ENCODE results near the gene LRRC51. TPM values are rescaled to one million over a fixed set of nuclear protein-coding genes. Genes with fewer than 3 reads are reported as not detected.

The LRRC51 gene
- total and polyA plus RNA-seq, 2 of the 8 experiments (the other 6 are each of a cell fraction or from before 2014, with no cell fraction given), result 7.7 to 7.9 TPM

DNA sequence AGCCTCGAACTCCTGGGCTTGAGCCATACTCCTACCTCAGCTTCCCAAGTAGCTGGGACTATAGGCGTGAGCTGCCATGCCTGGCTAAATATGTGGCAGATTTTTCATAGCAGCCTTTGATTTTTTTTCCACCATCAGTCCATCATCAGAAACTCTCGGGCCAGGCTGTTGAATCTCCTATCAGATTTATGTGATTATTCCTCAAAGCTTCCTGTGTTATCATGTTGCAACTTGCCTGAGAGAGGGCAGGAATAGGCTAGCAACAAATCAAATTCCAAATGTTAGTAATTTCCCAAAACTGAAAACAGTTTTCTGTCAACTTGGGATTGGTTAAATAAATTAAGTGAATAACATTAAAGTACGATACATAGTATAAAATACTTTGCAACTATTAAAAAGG, 3.4 kb downstream of the LRRC51 start:
- Histone ChIP-seq H3K36me3 (ENCODE audit: control insufficient read depth in 2 of 4, insufficient read depth in 4 of 4, low read length in 3 of 4) (peaks cover 0 to 4% (median 0%) of the 10 kb centered on the region in 4 experiments; a peak in 2 of 8 replicates), H4K91ac (replicated peaks; ENCODE audit: insufficient read length, low read length) (no peak overlapping the region), H3K27me3 (replicated peaks in 1 of 4; ENCODE audit: control insufficient read depth in 3 of 4, extremely low read depth in 1 of 4, insufficient read depth in 3 of 4, low read length in 3 of 4) (no peaks in the 10 kb centered on the region), H2BK12ac (ENCODE audit: low read depth, low read length) (no peak overlapping the region), H4K20me1 (replicated peaks in 1 of 2; ENCODE audit: control insufficient read depth in 1 of 2, insufficient read depth in 2 of 2, low read length in 2 of 2) (peaks cover 0 to 2% of the 10 kb centered on the region in 2 experiments), H3K14ac (ENCODE audit: insufficient read length) (no peak overlapping the region), H3K27ac (ENCODE audit: low read depth, low read length) (no peak overlapping the region), H4K8ac (ENCODE audit: extremely low read depth, insufficient read depth, low read length) (no peak overlapping the region), H3K9me3 (ENCODE audit: insufficient read depth in 2 of 2, low read depth in 1 of 2, low read length in 1 of 2) (no peaks in the 10 kb centered on the region), H3K79me2 (ENCODE audit: control insufficient read depth in 1 of 2, insufficient read depth in 2 of 2, low read length in 2 of 2) (peaks cover 5 to 9% of the 10 kb centered on the region in 2 experiments; a peak in 3 of 4 replicates), H4K5ac (ENCODE audit: insufficient read length, low read depth, low read length) (no peak overlapping the region), H2AK5ac (ENCODE audit: low read depth, low read length) (no peak overlapping the region), H3K18ac (ENCODE audit: extremely low read depth, low read length) (no peak overlapping the region), H2BK15ac (ENCODE audit: low read length) (no peak overlapping the region), H3K23me2 (ENCODE audit: low read depth, low read length) (peaks cover 4% of the 10 kb centered on the region; the same call in 1 of the 2 replicates), H3K23ac (ENCODE audit: insufficient read length) (no peak overlapping the region), H3K4me1 (replicated peaks in 1 of 4; ENCODE audit: control insufficient read depth in 3 of 4, insufficient read depth in 4 of 4, low read length in 3 of 4) (peaks cover 0 to 2% (median 0%) of the 10 kb centered on the region in 4 experiments; a peak in 2 of 7 replicates), H2BK120ac (replicated peaks; ENCODE audit: low read depth, low read length) (no peak overlapping the region), H3K4me3 (ENCODE audit: extremely low read depth in 1 of 4, insufficient read depth in 2 of 4, low read depth in 3 of 4, low read length in 4 of 4) (no peak overlapping the region), H2BK5ac (ENCODE audit: low read depth, low read length) (no peak overlapping the region), H3K4me2 (ENCODE audit: insufficient read depth in 1 of 2, low read depth in 2 of 2, low read length in 2 of 2) (no peak overlapping the region), H2AFZ (ENCODE audit: low read length) (no peak overlapping the region), H3K79me1 (ENCODE audit: low read depth, low read length) (no peaks in the 10 kb centered on the region), H2BK20ac (ENCODE audit: low read length) (no peak overlapping the region), H3K9ac (replicated peaks in 1 of 4; ENCODE audit: extremely low read depth in 1 of 4, low read depth in 3 of 4, low read length in 3 of 4) (no peak overlapping the region), H3K56ac (replicated peaks; ENCODE audit: insufficient read length, low read depth, low read length) (no peak overlapping the region), H3K4ac (replicated peaks; ENCODE audit: insufficient read length, low read depth, low read length) (no peak overlapping the region)
- WGBS, 2 experiments (ENCODE audit: extremely low coverage in 1 of 2, insufficient coverage in 1 of 2, insufficient read length in 1 of 2, insufficient replicate concordance in 2 of 2, low coverage in 1 of 2, low lambda C conversion rate in 2 of 2, missing lambda C conversion rate in 1 of 2), result 98% methylated on average over 4 of the region's 4 CpGs; no CpG with 5 or more reads in 1 of the 2 experiments
- FAIRE-seq, result no peak
- TF ChIP-seq CTBP2 (IDR thresholded peaks at IDR 0.05; ENCODE audit: borderline replicate concordance, insufficient read depth, insufficient read length, low read length) (no peak), CEBPB (IDR thresholded peaks at IDR 0.05; ENCODE audit: low read depth, low read length) (no peak), BACH1 (IDR thresholded peaks at IDR 0.05; ENCODE audit: low read length) (no peak), TEAD4 (IDR thresholded peaks at IDR 0.05; ENCODE audit: low read depth, low read length) (no peak), SP1 (IDR thresholded peaks at IDR 0.05; ENCODE audit: low read depth, low read length) (no peak), ASH2L (IDR thresholded peaks at IDR 0.05; ENCODE audit: low read length) (no peak), TAF1 (IDR thresholded peaks at IDR 0.05; ENCODE audit: low read depth, low read length) (no peak), PHF8 (conservative IDR thresholded peaks at IDR 0.05; ENCODE audit: low read depth, low read length) (no peak)
- DNase-seq (ENCODE audit: low read depth in 1 of 2, low spot score in 2 of 2), result no peak
- POLR2A ChIA-PET (ENCODE audit: partially characterized antibody), result interaction anchor here (0.9 to 8.4 kb wide), 4 partner anchors 13 to 44 kb away, joined by 3 to 144 read pairs (median 18); partner anchors contain the start of genes ANAPC15 and LAMTOR1
- CTCF ChIA-PET (ENCODE audit: partially characterized antibody), result interaction anchor here (3.4 to 3.9 kb wide), 2 partner anchors 59 to 70 kb away, joined by 26 to 44 read pairs; no protein-coding TSS in a partner anchor
